ENCODE measurements around the gene ENPP7.
"Not testable (repeated sequence)": the region's sequence is repeated elsewhere in the genome, so short reads cannot be mapped to it uniquely, and the experiment has no call there.

- TF ChIP-seq EZH2 (IDR thresholded peaks at IDR 0.05; ENCODE audit: insufficient read depth, poor library complexity, severe bottlenecking); EZH2phosphoT487 (IDR thresholded peaks at IDR 0.05; ENCODE audit: insufficient read depth, low read depth): not testable (repeated sequence)
Measured at GRCh38 chr17:79772726-79773125, 42.0 kb downstream of the ENPP7 start.
